OCI-LY3 (cell line): ENCODE results near the gene NUSAP1.

Experiments
- H2AFZ ChIP-seq: fragments of 200-600, 300-600 bp; shearing (Covaris generic); 2 replicates; pipeline ENCODE4 v1.6.0; 2014; ENCODE audit warnings: antibody characterized with exemption, low read depth, low read length
- H3K27ac ChIP-seq: fragments of 200-600, 300-600 bp; sonication (generic); 2 replicates; pipeline ENCODE4 v1.5.1; 2014; ENCODE audit warnings: mild to moderate bottlenecking, low read length, moderate library complexity, mixed read lengths
- H3K27me3 ChIP-seq: fragments of 200-600, 300-600 bp; sonication (generic); 2 replicates; pipeline ENCODE4 v1.6.1; 2014; ENCODE audit warnings: low read depth, low read length, mixed read lengths
- H3K36me3 ChIP-seq: fragments of 200-600, 300-600 bp; sonication (generic); replicated peaks from 2 replicates; pipeline ENCODE3; 2014; ENCODE audit warnings: low read depth, low read length, mixed read lengths
- H3K4me1 ChIP-seq: fragments of 300-600, 200-600 bp; sonication (generic); 2 replicates; pipeline ENCODE4 v1.6.1; 2014; ENCODE audit warnings: low read length, mixed read lengths
- H3K4me2 ChIP-seq: fragments of 200-600, 300-600 bp; sonication (generic); 2 replicates; pipeline ENCODE4 v1.6.1; 2014; ENCODE audit warnings: low read length, mixed read lengths
- H3K4me3 ChIP-seq: fragments of 300-600, 200-600 bp; sonication (generic); 2 replicates; pipeline ENCODE4 v1.5.1; 2014; ENCODE audit warnings: antibody characterized with exemption, mild to moderate bottlenecking, low read length, moderate library complexity
- H3K79me2 ChIP-seq: fragments of 300-600, 200-600 bp; shearing (Covaris generic); 2 replicates; pipeline ENCODE4 v1.6.1; 2014; ENCODE audit warnings: mild to moderate bottlenecking, low read length, mixed read lengths
- H3K9ac ChIP-seq: fragments of 300-600, 200-600 bp; shearing (Covaris generic); 2 replicates; pipeline ENCODE4 v1.6.0; 2014; ENCODE audit warnings: mild to moderate bottlenecking, low read length, moderate library complexity
- H3K9me3 ChIP-seq: fragments of 200-600, 300-600 bp; shearing (Covaris generic); 2 replicates; pipeline ENCODE4 v1.6.1; 2014; ENCODE audit warnings: low read length, mixed read lengths; ENCODE audit not compliant: insufficient read depth
- H4K20me1 ChIP-seq: fragments of 200-600, 300-600 bp; sonication (generic); 2 replicates; pipeline ENCODE4 v1.6.1; 2016; ENCODE audit warnings: low read length, mixed read lengths; ENCODE audit not compliant: insufficient read depth
- CTCF ChIP-seq: fragments of 200-600, 300-600 bp; sonication (generic); IDR thresholded peaks from 2 replicates; pipeline ENCODE4 v1.5.1; 2014; ENCODE audit warnings: antibody characterized with exemption, low read length, low read depth
- EZH2phosphoT487 ChIP-seq: fragments of 200-600 bp; shearing (Covaris generic); IDR thresholded peaks from 2 replicates; pipeline ENCODE4 v1.6.1; 2018; ENCODE audit warnings: antibody characterized with exemption, mixed run types, low read depth

Gene NUSAP1

GRCh38 chr15:41387646-41388045 lies 55.0 kb downstream of the NUSAP1 start:
- H3K4me1 ChIP-seq, result no peaks in the 10 kb centered on the region
- peaks cover 6% of the 10 kb centered on the region for H3K36me3 ChIP-seq
- H3K4me2 ChIP-seq, result no peak overlapping the region
- no peaks in the 10 kb centered on the region for H3K79me2 ChIP-seq
- no peak overlapping the region for H3K27ac ChIP-seq
- no peak overlapping the region for H3K4me3 ChIP-seq
- no peak overlapping the region for H3K9ac ChIP-seq
- no peaks in the 10 kb centered on the region for H3K27me3 ChIP-seq
- no peak overlapping the region for H2AFZ ChIP-seq
- TF ChIP-seq CTCF (no peak), EZH2phosphoT487 (no peak)
- H3K9me3 ChIP-seq, result no peaks in the 10 kb centered on the region
- no peaks in the 10 kb centered on the region for H4K20me1 ChIP-seq

- no peak for TF ChIP-seq CTCF
- no peak for TF ChIP-seq EZH2phosphoT487
- Histone ChIP-seq H2AFZ (no peak overlapping the region), H3K79me2 (no peaks in the 10 kb centered on the region), H3K9me3 (no peaks in the 10 kb centered on the region), H3K27ac (no peak overlapping the region), H3K4me2 (no peak overlapping the region), H3K4me3 (no peak overlapping the region), H3K4me1 (no peaks in the 10 kb centered on the region), H3K36me3 (peaks cover 12% of the 10 kb centered on the region), H3K9ac (no peak overlapping the region), H4K20me1 (no peaks in the 10 kb centered on the region), H3K27me3 (no peaks in the 10 kb centered on the region)
Measured at GRCh38 chr15:41392659-41393058, 60.0 kb downstream of the NUSAP1 start.

GRCh38 chr15:41394924-41395323 lies 62.2 kb downstream of the NUSAP1 start:
- no peak overlapping the region for H3K27ac ChIP-seq
- H3K9ac ChIP-seq, result no peak overlapping the region
- no peaks in the 10 kb centered on the region for H3K9me3 ChIP-seq
- H3K36me3 ChIP-seq, result peaks cover 8% of the 10 kb centered on the region
- no peak overlapping the region for H2AFZ ChIP-seq
- no peak for TF ChIP-seq CTCF
- no peak for TF ChIP-seq EZH2phosphoT487
- H3K4me1 ChIP-seq, result no peaks in the 10 kb centered on the region
- H4K20me1 ChIP-seq, result no peaks in the 10 kb centered on the region
- H3K4me3 ChIP-seq, result no peak overlapping the region
- no peaks in the 10 kb centered on the region for H3K27me3 ChIP-seq
- no peaks in the 10 kb centered on the region for H3K79me2 ChIP-seq
- no peak overlapping the region for H3K4me2 ChIP-seq

GRCh38 chr15:41396111-41396510 lies 63.4 kb downstream of the NUSAP1 start:
- TF ChIP-seq EZH2phosphoT487, result no peak
- Histone ChIP-seq H3K9me3 (no peaks in the 10 kb centered on the region), H3K36me3 (peaks cover 8% of the 10 kb centered on the region), H3K79me2 (peaks cover under 1% of the 10 kb centered on the region; the same call in 1 of the 2 replicates), H3K4me3 (no peak overlapping the region), H3K27ac (no peak overlapping the region), H3K4me2 (no peak overlapping the region), H3K27me3 (no peaks in the 10 kb centered on the region), H2AFZ (no peak overlapping the region), H3K4me1 (no peaks in the 10 kb centered on the region), H3K9ac (no peak overlapping the region), H4K20me1 (no peaks in the 10 kb centered on the region)

- Histone ChIP-seq H3K27me3 (no peaks in the 10 kb centered on the region), H3K36me3 (no peaks in the 10 kb centered on the region), H3K9ac (peak overlapping the region; percentile 85), H3K4me2 (peak overlapping the region; percentile 83), H3K4me1 (peaks cover 9% of the 10 kb centered on the region), H2AFZ (peak overlapping the region; percentile 58), H3K4me3 (peak overlapping the region; percentile 91), H3K27ac (peak overlapping the region; percentile 69), H3K79me2 (peaks cover 21% of the 10 kb centered on the region), H4K20me1 (no peaks in the 10 kb centered on the region), H3K9me3 (no peaks in the 10 kb centered on the region)
- TF ChIP-seq EZH2phosphoT487, result no peak
- no peak for TF ChIP-seq CTCF
Measured at GRCh38 chr15:41401904-41402267, 69.2 kb downstream of the NUSAP1 start.
